ENCODE results near the gene OR56B1.

OR56B1 gene

DNA sequence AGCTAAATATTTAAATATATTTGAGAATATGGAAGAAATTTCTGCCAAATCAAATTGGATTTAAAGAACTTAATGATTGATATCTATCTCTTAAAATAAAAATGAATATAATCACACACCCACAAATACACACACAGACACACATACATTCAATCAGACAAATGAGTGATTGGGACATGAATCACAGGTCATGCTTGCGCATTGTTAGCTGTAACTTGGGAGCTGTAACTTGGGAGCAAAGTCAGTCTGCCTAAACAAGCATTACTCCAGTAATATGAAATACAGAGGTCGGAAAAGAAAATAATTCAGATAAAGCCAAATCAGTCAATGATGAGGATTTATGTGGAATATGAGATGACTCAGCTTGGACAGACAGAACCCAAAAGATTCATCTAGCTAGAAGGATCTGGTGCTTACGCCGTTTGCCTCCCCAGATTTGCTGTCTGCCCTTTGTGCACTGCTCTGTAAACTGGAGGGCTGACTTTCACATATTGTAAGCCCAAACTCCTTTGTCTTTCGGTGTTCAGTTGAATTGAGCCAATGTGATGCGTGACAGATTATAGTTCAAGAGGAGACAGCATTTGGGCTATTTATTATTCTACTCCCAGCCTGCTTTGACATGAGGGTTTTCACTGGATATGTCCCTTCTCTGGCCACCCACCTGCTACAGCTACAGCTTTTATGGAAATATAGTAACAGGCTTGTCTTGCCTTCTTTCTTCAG lies 1.6 kb downstream of the OR56B1 start:
- DNase-seq: no peak

DNA sequence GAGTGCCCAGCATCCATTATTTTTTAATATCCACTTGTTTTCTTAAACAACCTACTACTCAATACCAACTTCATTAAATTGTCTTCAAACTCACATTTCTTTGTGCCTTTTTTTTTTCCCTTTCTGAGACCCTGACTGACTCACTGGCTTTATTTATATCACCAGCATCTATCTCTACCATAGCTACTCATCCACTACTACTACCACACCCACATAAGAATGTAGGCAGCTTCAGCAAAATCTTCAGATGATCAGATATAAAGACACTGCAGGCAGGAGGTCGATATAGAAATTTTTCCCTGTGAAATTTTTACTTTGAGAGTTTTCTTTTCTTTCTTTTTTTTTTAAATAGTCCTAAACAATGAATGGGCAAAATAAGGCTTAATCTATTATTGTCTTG lies 2.2 kb downstream of the OR56B1 start:
- no peak for DNase-seq

DNA sequence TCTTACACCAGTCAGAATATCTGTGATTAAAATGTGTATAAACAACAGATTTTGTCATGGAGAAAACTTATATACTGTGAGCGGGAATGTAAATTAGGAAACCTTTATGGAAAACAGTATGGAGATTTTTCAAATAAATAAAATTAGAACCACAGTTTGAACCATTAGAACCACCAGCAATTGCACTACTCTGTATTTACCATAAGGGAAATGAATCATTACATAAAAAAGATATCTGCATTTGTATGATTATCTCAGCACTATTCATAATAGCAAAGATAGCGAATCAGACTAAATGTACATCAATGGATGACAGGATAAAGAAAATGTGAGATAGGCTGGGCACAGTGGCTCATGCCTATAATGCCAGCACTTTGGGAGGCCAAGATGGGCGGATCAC lies 10.4 kb downstream of the OR56B1 start:
- no peak for DNase-seq

DNA sequence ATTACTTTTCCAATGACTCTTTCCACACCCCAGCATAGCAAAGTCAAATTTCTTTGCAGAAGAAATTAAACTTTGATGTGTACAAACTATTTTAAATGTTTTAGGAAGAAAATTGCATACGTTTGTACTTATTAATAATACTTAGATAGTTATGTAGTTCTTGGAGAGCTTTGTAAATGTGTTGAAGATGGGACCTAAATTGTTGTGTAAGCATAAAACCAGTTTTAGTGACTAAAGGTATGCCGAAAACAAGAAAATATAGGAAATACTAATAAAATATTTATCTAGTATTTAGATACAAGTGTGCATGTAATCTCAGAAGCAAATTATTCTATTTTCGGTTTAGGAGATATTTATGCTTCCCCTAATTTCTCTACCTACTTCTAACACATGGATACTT lies 13.6 kb downstream of the OR56B1 start:
- DNase-seq: no peak

DNA sequence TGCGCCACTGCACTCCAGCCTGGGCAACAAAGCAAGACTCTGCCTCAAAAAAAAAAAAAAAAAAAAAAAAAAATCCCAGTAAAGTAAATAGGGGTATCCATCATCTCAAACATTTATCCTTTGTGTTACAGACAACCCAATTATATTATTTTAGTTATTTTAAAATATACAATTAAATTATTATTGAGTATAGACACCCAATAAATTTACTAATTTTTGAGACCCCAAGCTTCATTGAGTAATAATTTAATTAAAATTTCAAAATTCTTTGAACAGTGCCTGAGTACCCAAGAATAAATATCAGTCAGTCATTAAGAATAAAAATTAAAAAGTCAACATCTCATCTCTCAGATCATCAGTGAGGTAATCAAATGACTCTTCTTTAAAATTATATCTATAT lies 17.7 kb downstream of the OR56B1 start, which contains the start of gene OR52N4:
Gene OR52N4, plus strand, starts transcription at position 301 of the 400 bp plus-strand sequence. CDS start 498 bp downstream, outside the sequence.
- no peak for DNase-seq

DNA sequence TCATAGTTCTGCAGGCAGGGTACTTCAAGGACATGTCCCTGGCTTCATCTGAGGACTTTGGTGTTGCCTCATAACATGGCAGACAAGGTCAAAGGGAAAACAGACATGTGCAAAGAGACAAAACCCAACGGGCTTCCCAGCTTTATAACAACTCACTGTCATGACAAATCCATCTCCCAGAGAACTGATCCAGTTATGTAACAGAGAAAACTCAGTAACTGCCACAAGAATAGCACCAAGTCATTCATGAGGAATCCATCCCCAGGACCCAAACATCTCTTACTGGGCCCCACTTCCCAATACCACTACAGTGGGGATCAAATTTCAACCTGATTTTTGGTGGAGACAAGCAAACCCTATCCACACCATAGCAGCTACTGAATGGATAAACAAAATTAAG lies 30.8 kb downstream of the OR56B1 start:
- DNase-seq: no peak

DNA sequence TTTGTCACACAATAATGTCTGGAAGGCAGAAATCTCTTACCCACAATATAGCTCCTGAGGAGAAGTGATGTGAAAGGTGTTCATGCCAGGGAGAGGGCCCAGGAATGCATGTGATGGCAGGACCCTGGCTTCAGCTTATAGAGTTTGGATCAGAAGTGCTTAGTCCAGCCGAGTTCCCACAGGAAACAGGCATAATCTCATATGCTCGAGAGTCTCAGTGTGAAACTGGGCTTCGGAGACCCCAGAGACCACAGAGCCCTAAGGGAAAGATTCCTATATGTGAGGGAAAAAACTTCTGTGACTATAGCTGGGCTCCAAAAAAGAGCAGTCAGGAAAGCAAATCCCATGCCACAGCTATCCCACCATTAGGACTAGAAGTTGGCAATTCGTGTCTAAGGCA lies 47.0 kb downstream of the OR56B1 start, which contains the start of gene OR52N5:
Gene OR52N5, minus strand, starts transcription at position 101 of the 400 bp plus-strand sequence. CDS start 4,721 bp downstream, outside the sequence.
- DNase-seq: no peak
